Astrocyte (in vitro differentiated cells and primary cell): Measurements from ENCODE around the gene ADAMTS9. TPM values are rescaled to one million over a fixed set of nuclear protein-coding genes. Genes with fewer than 3 reads are reported as not detected.

Experiments
- DNase-seq: peaks from one replicate; pipeline ENCODE4 v3.0.0-alpha.2; 2010; ENCODE audit warnings: low read depth
- FAIRE-seq: peaks from 2 replicates; lab custom pipeline; 2011; peaks lifted over from hg19 to GRCh38; lab: Jason Lieb, UNC
- H2AFZ ChIP-seq: 2 replicates; pipeline ENCODE4 v1.6.0; 2012; ENCODE audit warnings: low read depth, low read length, inconsistent platforms
- H3K27ac ChIP-seq: 2 replicates; pipeline ENCODE4 v1.5.1; 2011; ENCODE audit warnings: low read depth, low read length, inconsistent platforms
- H3K27me3 ChIP-seq: 2 replicates; pipeline ENCODE4 v1.6.0; 2011; ENCODE audit warnings: low read length, inconsistent platforms; ENCODE audit not compliant: insufficient read depth
- H3K36me3 ChIP-seq: 2 replicates; pipeline ENCODE4 v1.5.1; 2011; ENCODE audit warnings: low read length, inconsistent platforms; ENCODE audit not compliant: insufficient read depth
- H3K4me1 ChIP-seq: 2 replicates; pipeline ENCODE4 v1.5.1; 2011; ENCODE audit warnings: low read length, inconsistent platforms; ENCODE audit not compliant: insufficient read depth
- H3K4me2 ChIP-seq: 2 replicates; pipeline ENCODE4 v1.6.0; 2012; ENCODE audit warnings: low read length, inconsistent platforms
- H3K4me3 ChIP-seq: 2 replicates; pipeline ENCODE4 v1.5.1; 2011; ENCODE audit warnings: low read depth, mild to moderate bottlenecking, low read length, inconsistent platforms; ENCODE audit not compliant: insufficient read depth
- H3K79me2 ChIP-seq: 2 replicates; pipeline ENCODE4 v1.6.0; 2012; ENCODE audit warnings: mild to moderate bottlenecking, low read length, inconsistent platforms; ENCODE audit not compliant: insufficient read depth
- H3K9ac ChIP-seq: 2 replicates; pipeline ENCODE4 v1.6.0; 2012; ENCODE audit warnings: mild to moderate bottlenecking, low read length, inconsistent platforms
- H3K9me3 ChIP-seq: 2 replicates; pipeline ENCODE4 v1.5.1; 2012; ENCODE audit warnings: low read depth, mild to moderate bottlenecking, low read length, inconsistent platforms; ENCODE audit not compliant: insufficient read depth
- H4K20me1 ChIP-seq: 2 replicates; pipeline ENCODE4 v1.6.0; 2012; ENCODE audit warnings: low read length, inconsistent platforms; ENCODE audit not compliant: insufficient read depth
- H3K27ac Mint-ChIP-seq: one replicate; pipeline ENCODE4 v1.8.0; 2021; ENCODE audit warnings: mild to moderate bottlenecking, mixed read lengths; ENCODE audit not compliant: unreplicated experiment
- H3K27me3 Mint-ChIP-seq: one replicate; pipeline ENCODE4 v1.8.0; 2021; ENCODE audit warnings: low read depth, mixed read lengths; ENCODE audit not compliant: unreplicated experiment
- H3K36me3 Mint-ChIP-seq: one replicate; pipeline ENCODE4 v1.8.0; 2021; ENCODE audit warnings: low read depth, mixed read lengths; ENCODE audit not compliant: unreplicated experiment
- H3K4me1 Mint-ChIP-seq: one replicate; pipeline ENCODE4 v1.8.0; 2021; ENCODE audit warnings: low read depth, mixed read lengths; ENCODE audit not compliant: unreplicated experiment
- H3K4me3 Mint-ChIP-seq: one replicate; pipeline ENCODE4 v1.8.0; 2021; ENCODE audit warnings: mild to moderate bottlenecking, moderate library complexity, mixed read lengths; ENCODE audit not compliant: unreplicated experiment
- H3K9me3 Mint-ChIP-seq: one replicate; pipeline ENCODE4 v1.8.0; 2021; ENCODE audit warnings: mild to moderate bottlenecking, mixed read lengths; ENCODE audit not compliant: unreplicated experiment
- EZH2 ChIP-seq: IDR thresholded peaks from 2 replicates; pipeline ENCODE4 v1.6.1; 2012; ENCODE audit warnings: mild to moderate bottlenecking, low read length, inconsistent platforms; ENCODE audit not compliant: insufficient read depth
- total RNA-seq: library from RNA; stranded (reverse); gene quantifications from 2 replicates; pipeline ENCODE4 v1.2.1, GENCODE V29; 2021
- TF ChIP-seq, protein P1 (sequence below): IDR thresholded peaks from 2 replicates; pipeline ENCODE4 v1.5.1; 2011; ENCODE audit warnings: low read depth, mild to moderate bottlenecking, inconsistent platforms, low read length, moderate library complexity; ENCODE audit not compliant: insufficient read depth

ADAMTS9 gene
- total RNA-seq, 1 donor from 2014 or later = 8.3 TPM

DNA sequence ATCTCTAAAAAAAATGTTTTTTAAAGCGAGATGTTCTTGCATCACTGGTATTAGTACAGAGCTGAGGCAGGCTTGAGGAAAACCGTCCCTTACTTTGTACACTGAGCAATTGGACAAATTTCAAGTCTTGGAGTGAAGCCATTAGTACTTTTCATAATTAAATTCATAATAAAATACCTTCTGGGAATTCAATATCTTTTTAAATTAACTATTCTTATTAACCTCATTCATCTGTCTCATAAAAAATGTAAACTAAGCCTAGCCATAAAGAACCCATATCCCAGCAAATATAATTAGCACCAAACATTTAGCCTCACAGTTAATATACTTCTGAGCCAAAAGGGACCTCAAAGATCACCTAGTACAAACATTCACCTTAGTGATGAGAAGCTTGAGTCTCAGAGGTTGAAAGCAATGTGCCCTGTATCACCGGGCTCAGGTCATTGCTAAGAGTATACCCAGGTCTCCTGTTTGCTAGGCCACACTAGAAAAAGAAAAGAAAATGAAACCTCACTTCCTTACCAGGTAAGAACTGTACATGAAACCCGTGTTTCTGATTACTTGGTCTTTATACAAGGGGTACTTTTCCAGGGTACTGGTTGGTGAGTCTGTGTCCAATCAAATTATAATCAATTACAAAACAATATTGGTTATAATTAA, 192.5 kb downstream of the ADAMTS9 start:
- FAIRE-seq = no peak
- no peak overlapping the region for H3K4me3 ChIP-seq
- Mint-ChIP-seq H3K27me3 (peaks cover 27% of the 10 kb centered on the region), H3K27ac (no peak overlapping the region), H3K4me3 (no peak overlapping the region), H3K36me3 (no peaks in the 10 kb centered on the region), H3K4me1 (peaks cover 4% of the 10 kb centered on the region), H3K9me3 (peaks cover 2% of the 10 kb centered on the region)
- no peak for DNase-seq
- H4K20me1 ChIP-seq = no peaks in the 10 kb centered on the region
- H3K79me2 ChIP-seq = no peaks in the 10 kb centered on the region
- no peaks in the 10 kb centered on the region for H3K36me3 ChIP-seq
- no peak overlapping the region for H3K4me2 ChIP-seq
- H3K27ac ChIP-seq = no peak overlapping the region
- H3K9me3 ChIP-seq = no peaks in the 10 kb centered on the region
- no peak overlapping the region for H2AFZ ChIP-seq
- no peak overlapping the region for H3K9ac ChIP-seq
- TF ChIP-seq, protein P1, sequence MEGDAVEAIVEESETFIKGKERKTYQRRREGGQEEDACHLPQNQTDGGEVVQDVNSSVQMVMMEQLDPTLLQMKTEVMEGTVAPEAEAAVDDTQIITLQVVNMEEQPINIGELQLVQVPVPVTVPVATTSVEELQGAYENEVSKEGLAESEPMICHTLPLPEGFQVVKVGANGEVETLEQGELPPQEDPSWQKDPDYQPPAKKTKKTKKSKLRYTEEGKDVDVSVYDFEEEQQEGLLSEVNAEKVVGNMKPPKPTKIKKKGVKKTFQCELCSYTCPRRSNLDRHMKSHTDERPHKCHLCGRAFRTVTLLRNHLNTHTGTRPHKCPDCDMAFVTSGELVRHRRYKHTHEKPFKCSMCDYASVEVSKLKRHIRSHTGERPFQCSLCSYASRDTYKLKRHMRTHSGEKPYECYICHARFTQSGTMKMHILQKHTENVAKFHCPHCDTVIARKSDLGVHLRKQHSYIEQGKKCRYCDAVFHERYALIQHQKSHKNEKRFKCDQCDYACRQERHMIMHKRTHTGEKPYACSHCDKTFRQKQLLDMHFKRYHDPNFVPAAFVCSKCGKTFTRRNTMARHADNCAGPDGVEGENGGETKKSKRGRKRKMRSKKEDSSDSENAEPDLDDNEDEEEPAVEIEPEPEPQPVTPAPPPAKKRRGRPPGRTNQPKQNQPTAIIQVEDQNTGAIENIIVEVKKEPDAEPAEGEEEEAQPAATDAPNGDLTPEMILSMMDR = no peak
- no peak for TF ChIP-seq EZH2
- H3K27me3 ChIP-seq = peaks cover 24% of the 10 kb centered on the region
- no peaks in the 10 kb centered on the region for H3K4me1 ChIP-seq

DNA sequence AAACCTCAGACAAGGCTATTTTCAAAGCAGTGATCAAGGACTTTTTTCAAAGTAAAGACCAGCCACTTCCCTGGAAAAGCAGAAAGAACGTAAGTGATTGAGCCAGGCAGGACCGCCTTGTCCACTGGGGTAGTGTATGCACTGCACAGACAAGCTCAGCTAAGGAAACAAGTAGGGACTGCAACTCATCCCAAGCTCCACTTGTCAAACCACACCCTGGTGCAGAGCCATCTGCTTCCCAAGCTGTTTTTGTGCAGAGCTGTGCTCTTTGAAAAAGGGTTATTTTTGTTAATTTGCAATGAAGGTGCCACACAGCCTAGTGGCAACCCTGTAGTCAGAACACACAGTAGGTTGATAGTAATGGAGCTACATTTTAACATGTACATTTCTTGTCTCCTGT, 193.3 kb downstream of the ADAMTS9 start:
- H3K36me3 ChIP-seq = no peaks in the 10 kb centered on the region
- H3K79me2 ChIP-seq = no peaks in the 10 kb centered on the region
- no peak overlapping the region for H3K27ac ChIP-seq
- no peak for DNase-seq
- no peak for FAIRE-seq
- H3K27me3 ChIP-seq = peaks cover 24% of the 10 kb centered on the region
- H3K4me2 ChIP-seq = no peak overlapping the region
- H2AFZ ChIP-seq = no peak overlapping the region
- no peaks in the 10 kb centered on the region for H3K9me3 ChIP-seq
- Mint-ChIP-seq H3K27ac (no peak overlapping the region), H3K36me3 (no peaks in the 10 kb centered on the region), H3K9me3 (peaks cover 2% of the 10 kb centered on the region), H3K27me3 (peaks cover 29% of the 10 kb centered on the region), H3K4me1 (peaks cover 4% of the 10 kb centered on the region), H3K4me3 (no peak overlapping the region)
- H3K4me1 ChIP-seq = no peaks in the 10 kb centered on the region
- no peaks in the 10 kb centered on the region for H4K20me1 ChIP-seq
- no peak overlapping the region for H3K4me3 ChIP-seq
- no peak for TF ChIP-seq EZH2
- TF ChIP-seq, protein P1 = no peak
- H3K9ac ChIP-seq = no peak overlapping the region

DNA sequence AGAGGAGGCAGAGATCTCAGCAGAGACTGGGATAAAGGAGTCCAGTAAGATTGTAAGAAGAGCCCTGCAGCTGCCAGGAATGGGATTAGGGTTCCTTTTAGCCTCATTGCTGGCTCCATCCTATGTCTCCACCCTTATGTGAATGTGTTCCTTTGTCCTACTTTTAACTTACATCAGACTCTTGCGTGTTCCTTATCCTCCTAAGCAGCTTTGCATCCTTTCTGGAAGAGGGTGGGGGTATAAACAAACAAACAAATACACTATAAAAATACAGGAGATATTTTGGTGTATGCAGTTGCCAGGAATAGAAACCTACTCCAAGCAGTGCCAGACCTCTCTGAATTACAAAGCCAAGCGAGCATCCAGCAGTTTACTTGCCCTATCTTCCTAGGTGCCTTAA, 194.7 kb downstream of the ADAMTS9 start:
- no peaks in the 10 kb centered on the region for H3K36me3 ChIP-seq
- H3K9me3 ChIP-seq = no peaks in the 10 kb centered on the region
- no peak overlapping the region for H3K4me3 ChIP-seq
- no peaks in the 10 kb centered on the region for H3K9me3 Mint-ChIP-seq
- H3K4me2 ChIP-seq = no peak overlapping the region
- H3K79me2 ChIP-seq = no peaks in the 10 kb centered on the region
- H3K4me3 Mint-ChIP-seq = no peak overlapping the region
- no peaks in the 10 kb centered on the region for H4K20me1 ChIP-seq
- no peaks in the 10 kb centered on the region for H3K4me1 ChIP-seq
- H3K36me3 Mint-ChIP-seq = no peaks in the 10 kb centered on the region
- H3K27me3 ChIP-seq = peaks cover 24% of the 10 kb centered on the region
- DNase-seq (no peak), FAIRE-seq (no peak)
- no peak overlapping the region for H3K27ac Mint-ChIP-seq
- TF ChIP-seq, protein P1 = no peak
- TF ChIP-seq EZH2 = no peak
- no peak overlapping the region for H2AFZ ChIP-seq
- peaks cover 27% of the 10 kb centered on the region for H3K27me3 Mint-ChIP-seq
- no peak overlapping the region for H3K9ac ChIP-seq
- H3K4me1 Mint-ChIP-seq = peaks cover 8% of the 10 kb centered on the region
- H3K27ac ChIP-seq = no peak overlapping the region
